ENCODE results near the gene ATF6.

DNA sequence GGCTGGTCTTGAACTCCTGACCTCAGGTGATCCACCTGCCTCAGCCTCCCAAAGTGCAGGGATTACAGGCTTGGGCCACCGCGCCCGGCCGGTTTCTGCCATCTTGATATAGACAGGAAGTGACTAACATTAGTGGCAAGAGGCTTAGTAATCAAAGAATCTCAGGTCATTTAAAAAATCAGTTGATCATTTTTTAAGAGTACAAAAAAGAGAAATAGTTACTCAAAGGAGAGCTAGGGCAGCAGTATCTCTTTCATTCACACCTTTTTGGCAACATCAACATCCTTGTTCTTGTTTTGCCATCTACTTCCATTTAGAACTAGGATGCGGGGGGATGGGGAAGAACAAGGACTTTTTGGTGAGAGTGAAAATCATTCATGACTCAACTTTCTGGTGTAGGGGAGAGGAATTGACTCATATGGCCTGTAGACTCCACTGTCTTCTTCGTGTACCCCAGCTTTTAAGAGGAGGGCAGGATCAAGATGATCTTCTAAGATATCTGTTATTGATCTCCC lies 36.0 kb upstream of the ATF6 start:
- TF ChIP-seq KDM4B (IDR thresholded peaks at IDR 0.05; ENCODE audit: borderline replicate concordance in 2 of 2, low read depth in 1 of 2) (no peak), RNF2 (IDR thresholded peaks at IDR 0.05) (no peak), ZBTB8A (IDR thresholded peaks at IDR 0.05; ENCODE audit: partially characterized antibody) (no peak), CHD4 (IDR thresholded peaks at IDR 0.05; ENCODE audit: insufficient read depth, insufficient replicate concordance, low read depth, low read length, poor library complexity, severe bottlenecking) (no peak), ELF1 (tag; IDR thresholded peaks at IDR 0.05) (no peak), EHMT2 (IDR thresholded peaks at IDR 0.05) (no peak), POLR2A (conservative IDR thresholded peaks at IDR 0.05) (no peak)
- TF ChIP-seq, protein P1, sequence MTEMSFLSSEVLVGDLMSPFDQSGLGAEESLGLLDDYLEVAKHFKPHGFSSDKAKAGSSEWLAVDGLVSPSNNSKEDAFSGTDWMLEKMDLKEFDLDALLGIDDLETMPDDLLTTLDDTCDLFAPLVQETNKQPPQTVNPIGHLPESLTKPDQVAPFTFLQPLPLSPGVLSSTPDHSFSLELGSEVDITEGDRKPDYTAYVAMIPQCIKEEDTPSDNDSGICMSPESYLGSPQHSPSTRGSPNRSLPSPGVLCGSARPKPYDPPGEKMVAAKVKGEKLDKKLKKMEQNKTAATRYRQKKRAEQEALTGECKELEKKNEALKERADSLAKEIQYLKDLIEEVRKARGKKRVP (CRISPR knock-in tag; IDR thresholded peaks at IDR 0.05) = no peak
- TF ChIP-seq, protein P2, sequence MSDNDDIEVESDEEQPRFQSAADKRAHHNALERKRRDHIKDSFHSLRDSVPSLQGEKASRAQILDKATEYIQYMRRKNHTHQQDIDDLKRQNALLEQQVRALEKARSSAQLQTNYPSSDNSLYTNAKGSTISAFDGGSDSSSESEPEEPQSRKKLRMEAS (CRISPR knock-in tag; IDR thresholded peaks at IDR 0.05) = no peak
